Adipose tissue (tissue), 3 donors: Measurements from ENCODE around the gene CPT1A. TPM values are rescaled to one million over a fixed set of nuclear protein-coding genes. Genes with fewer than 3 reads are reported as not detected.

Experiments
- H3K27ac ChIP-seq: one replicate; pipeline ENCODE4 v1.5.1; 2013; ENCODE audit warnings: low read depth, low read length
- WGBS, 3 donors: extraction: QIAGEN DNeasy Blood & Tissue Kit; methylation state at CpG; one replicate each; pipeline ENCODE4 v1.1.7; 2013; 5-methylcytosine and 5-hydroxymethylcytosine counted together
- polyA plus RNA-seq, 3 donors: library from polyadenylated mRNA; stranded (reverse); fragments of 200-250 nt; gene quantifications; one replicate each; pipeline ENCODE4 v1.2.3, GENCODE V29; 2013
- donor health status: healthy with polysubstance abuse.
- donor health status: Bipolar disorder and iron deficiency.
- donor health status: healthy.

Gene CPT1A
- polyA plus RNA-seq, 3 donors: 9.4 to 19.7 (median 11.6) TPM

GRCh38 chr11:68750195-68751003 lies 91.3 kb downstream of the CPT1A start:
- 19 to 54% (median 25%) methylated on average over 68 to 75 of the region's 76 CpGs for WGBS, 3 donors
- no peak overlapping the region for H3K27ac ChIP-seq

- WGBS, 3 donors: 55 to 78% (median 60%) methylated on average over 20 of the region's 20 CpGs
- no peak overlapping the region for H3K27ac ChIP-seq
Measured at GRCh38 chr11:68749229-68750123, 92.2 kb downstream of the CPT1A start.

GRCh38 chr11:68748061-68748460 lies 93.7 kb downstream of the CPT1A start:
- no peak overlapping the region for H3K27ac ChIP-seq
- WGBS, 3 donors: 80 to 95% (median 89%) methylated on average over 2 of the region's 2 CpGs

- 90 to 98% (median 96%) methylated on average over 3 of the region's 3 CpGs for WGBS, 3 donors
Measured at GRCh38 chr11:68743539-68743938, 98.2 kb downstream of the CPT1A start.

GRCh38 chr11:68741463-68741862 lies 100.3 kb downstream of the CPT1A start:
- 75 to 94% (median 82%) methylated on average over 7 of the region's 7 CpGs for WGBS, 3 donors
- H3K27ac ChIP-seq: no peak overlapping the region

More at GRCh38 chr11:68743539-68743938, 98.2 kb downstream of the CPT1A start:
- no peak overlapping the region for H3K27ac ChIP-seq

- 58 to 89% (median 60%) methylated on average over 6 of the region's 6 CpGs for WGBS, 3 donors
- H3K27ac ChIP-seq: no peak overlapping the region
Measured at GRCh38 chr11:68735646-68736045, 106.1 kb downstream of the CPT1A start.

GRCh38 chr11:68735125-68735524 lies 106.6 kb downstream of the CPT1A start:
- 46 to 82% (median 52%) methylated on average over 6 of the region's 6 CpGs for WGBS, 3 donors
- no peak overlapping the region for H3K27ac ChIP-seq

- WGBS, 3 donors: 64 to 83% (median 78%) methylated on average over 7 of the region's 7 CpGs
- H3K27ac ChIP-seq: no peak overlapping the region
Measured at GRCh38 chr11:68734111-68734510, 107.6 kb downstream of the CPT1A start.

GRCh38 chr11:68727783-68728182 lies 113.9 kb downstream of the CPT1A start:
- no peak overlapping the region for H3K27ac ChIP-seq
- WGBS, 3 donors: 76 to 88% (median 80%) methylated on average over 6 of the region's 6 CpGs

GRCh38 chr11:68724293-68724692 lies 117.4 kb downstream of the CPT1A start:
- 52 to 85% (median 60%) methylated on average over 4 of the region's 4 CpGs for WGBS, 3 donors
- no peak overlapping the region for H3K27ac ChIP-seq

GRCh38 chr11:68722143-68722542 lies 119.6 kb downstream of the CPT1A start:
- 97 to 100% (median 100%) methylated on average over 1 of the region's 1 CpG for WGBS, 3 donors

GRCh38 chr11:68721075-68721474 lies 120.6 kb downstream of the CPT1A start:
- WGBS, 3 donors: 85 to 94% (median 92%) methylated on average over 2 of the region's 2 CpGs
- no peak overlapping the region for H3K27ac ChIP-seq

More at GRCh38 chr11:68722143-68722542, 119.6 kb downstream of the CPT1A start:
- H3K27ac ChIP-seq: no peak overlapping the region

GRCh38 chr11:68715456-68716122 lies 126.1 kb downstream of the CPT1A start:
- 77 to 90% (median 81%) methylated on average over 11 of the region's 11 CpGs for WGBS, 3 donors
- H3K27ac ChIP-seq: no peak overlapping the region

- H3K27ac ChIP-seq: no peak overlapping the region
- WGBS, 3 donors: 75 to 79% (median 77%) methylated on average over 23 of the region's 23 CpGs
Measured at GRCh38 chr11:68714060-68714856, 127.5 kb downstream of the CPT1A start.

GRCh38 chr11:68711114-68711513 lies 130.6 kb downstream of the CPT1A start:
- H3K27ac ChIP-seq: no peak overlapping the region

GRCh38 chr11:68710409-68710808 lies 131.3 kb downstream of the CPT1A start:
- 82 to 88% (median 85%) methylated on average over 11 of the region's 11 CpGs for WGBS, 3 donors
- H3K27ac ChIP-seq: no peak overlapping the region

More at GRCh38 chr11:68711114-68711513, 130.6 kb downstream of the CPT1A start:
- WGBS, 3 donors: 95 to 97% (median 95%) methylated on average over 8 of the region's 8 CpGs

- WGBS, 3 donors: 60 to 90% (median 69%) methylated on average over 12 of the region's 12 CpGs
Measured at GRCh38 chr11:68709062-68709461, 132.7 kb downstream of the CPT1A start.

GRCh38 chr11:68707527-68707926 lies 134.2 kb downstream of the CPT1A start:
- H3K27ac ChIP-seq: no peak overlapping the region
- WGBS, 3 donors: 83 to 89% (median 88%) methylated on average over 7 of the region's 7 CpGs

More at GRCh38 chr11:68709062-68709461, 132.7 kb downstream of the CPT1A start:
- no peak overlapping the region for H3K27ac ChIP-seq
